ENCODE results near the gene SMG6. TPM values are rescaled to one million over a fixed set of nuclear protein-coding genes. Genes with fewer than 3 reads are reported as not detected.

SMG6 gene
- total and polyA plus RNA-seq, 8 donors: 27.7 to 42.2 (median 38.5) TPM

DNA sequence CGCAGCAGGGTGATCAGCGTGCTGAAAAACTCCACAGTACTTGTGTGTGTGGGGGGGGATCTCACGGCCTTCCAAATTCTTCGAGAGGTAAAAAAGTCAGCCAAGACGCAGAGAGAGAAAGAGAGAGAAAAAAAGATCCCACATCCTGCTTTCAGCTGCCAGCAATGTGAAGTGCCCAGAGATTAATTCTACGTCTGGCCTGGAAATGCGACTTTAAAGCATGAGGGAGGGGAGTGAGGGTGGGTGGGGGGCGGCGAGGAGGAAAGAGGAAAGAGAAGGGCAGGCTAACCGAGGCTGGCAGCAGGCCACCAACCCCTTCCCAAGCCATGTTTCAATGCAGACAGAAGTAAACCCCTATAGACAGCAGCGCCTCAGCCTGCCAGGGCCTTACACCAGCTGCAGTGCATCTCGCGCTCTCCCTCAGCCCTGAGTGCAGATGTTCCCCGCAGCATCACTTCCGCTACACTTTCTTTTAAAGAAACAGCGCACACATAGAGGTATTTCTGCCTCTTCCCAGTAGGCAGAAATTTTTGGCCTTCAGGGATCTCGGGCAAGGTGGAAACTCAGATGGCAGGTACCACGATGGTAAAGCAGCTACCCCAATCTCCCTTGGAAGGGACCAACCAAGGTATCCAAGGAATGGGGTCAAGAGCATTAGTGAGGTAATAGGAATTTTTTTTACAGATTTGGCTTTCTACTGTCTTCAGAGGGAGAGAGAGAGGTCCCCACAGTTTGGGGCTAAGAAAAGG is 87.8 kb downstream of the SMG6 start:
- peaks cover 0 to 1% of the 10 kb centered on the region in 2 donors for H3K36me3 ChIP-seq
- H3K27me3 ChIP-seq: no peaks in the 10 kb centered on the region
- intact Hi-C loops (cut with DNase I): no loop called here
- H3K4me1 ChIP-seq: peaks cover 35 to 36% of the 10 kb centered on the region in 2 donors
- no peak overlapping the region for H3K4me3 ChIP-seq
- DNase-seq: peak in 3 of 4 donors; percentile 79 to 97 (median 94)
- peak overlapping the region; percentile 76 to 81 for H3K27ac ChIP-seq
- ATAC-seq: peak; percentile 70
- TF ChIP-seq, protein P1, sequence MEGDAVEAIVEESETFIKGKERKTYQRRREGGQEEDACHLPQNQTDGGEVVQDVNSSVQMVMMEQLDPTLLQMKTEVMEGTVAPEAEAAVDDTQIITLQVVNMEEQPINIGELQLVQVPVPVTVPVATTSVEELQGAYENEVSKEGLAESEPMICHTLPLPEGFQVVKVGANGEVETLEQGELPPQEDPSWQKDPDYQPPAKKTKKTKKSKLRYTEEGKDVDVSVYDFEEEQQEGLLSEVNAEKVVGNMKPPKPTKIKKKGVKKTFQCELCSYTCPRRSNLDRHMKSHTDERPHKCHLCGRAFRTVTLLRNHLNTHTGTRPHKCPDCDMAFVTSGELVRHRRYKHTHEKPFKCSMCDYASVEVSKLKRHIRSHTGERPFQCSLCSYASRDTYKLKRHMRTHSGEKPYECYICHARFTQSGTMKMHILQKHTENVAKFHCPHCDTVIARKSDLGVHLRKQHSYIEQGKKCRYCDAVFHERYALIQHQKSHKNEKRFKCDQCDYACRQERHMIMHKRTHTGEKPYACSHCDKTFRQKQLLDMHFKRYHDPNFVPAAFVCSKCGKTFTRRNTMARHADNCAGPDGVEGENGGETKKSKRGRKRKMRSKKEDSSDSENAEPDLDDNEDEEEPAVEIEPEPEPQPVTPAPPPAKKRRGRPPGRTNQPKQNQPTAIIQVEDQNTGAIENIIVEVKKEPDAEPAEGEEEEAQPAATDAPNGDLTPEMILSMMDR (IDR thresholded peaks at IDR 0.05): no peak
- H3K9me3 ChIP-seq: no peaks in the 10 kb centered on the region

DNA sequence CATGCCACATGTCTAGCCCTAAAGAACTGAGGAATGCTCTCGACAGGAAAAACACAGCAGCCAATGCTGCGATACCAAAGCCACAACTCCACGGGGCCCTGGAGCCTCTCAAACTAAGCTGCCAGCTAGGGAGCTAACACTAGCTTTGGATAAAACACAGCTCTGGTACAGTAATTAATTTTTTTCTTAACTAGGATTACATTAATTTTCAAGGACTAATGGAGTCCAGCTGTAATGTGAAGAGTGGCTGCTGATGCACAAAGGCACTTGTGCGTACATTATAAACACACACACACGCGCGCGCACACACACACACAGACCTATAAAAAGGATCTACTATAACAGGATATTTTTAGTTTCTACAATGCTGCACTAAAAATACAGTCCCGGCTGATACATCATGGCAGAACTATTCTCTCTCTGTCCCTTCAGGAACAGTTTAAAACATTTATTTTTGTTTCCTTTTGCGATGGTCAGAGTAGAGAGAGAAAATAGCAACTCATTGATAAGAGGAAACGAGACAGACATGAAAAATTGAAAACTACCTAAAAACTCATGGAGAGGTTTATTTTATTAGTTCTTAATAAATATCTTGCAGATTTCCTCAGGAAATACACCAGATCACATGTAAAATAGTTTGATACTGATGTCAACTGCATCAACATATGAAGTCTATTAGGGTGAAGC is 88.5 kb downstream of the SMG6 start:
- DNase-seq (peak in 2 of 4 donors; percentile 59 to 79), ATAC-seq (peak; percentile 24)
- intact Hi-C loops (cut with DNase I): no loop called here
- Histone ChIP-seq H3K4me3 (no peak overlapping the region), H3K36me3 (no peaks in the 10 kb centered on the region), H3K4me1 (peaks cover 35 to 36% of the 10 kb centered on the region in 2 donors), H3K9me3 (no peaks in the 10 kb centered on the region), H3K27me3 (no peaks in the 10 kb centered on the region), H3K27ac (peak overlapping the region; percentile 76 to 81)
- TF ChIP-seq, protein P1 (IDR thresholded peaks at IDR 0.05): no peak

DNA sequence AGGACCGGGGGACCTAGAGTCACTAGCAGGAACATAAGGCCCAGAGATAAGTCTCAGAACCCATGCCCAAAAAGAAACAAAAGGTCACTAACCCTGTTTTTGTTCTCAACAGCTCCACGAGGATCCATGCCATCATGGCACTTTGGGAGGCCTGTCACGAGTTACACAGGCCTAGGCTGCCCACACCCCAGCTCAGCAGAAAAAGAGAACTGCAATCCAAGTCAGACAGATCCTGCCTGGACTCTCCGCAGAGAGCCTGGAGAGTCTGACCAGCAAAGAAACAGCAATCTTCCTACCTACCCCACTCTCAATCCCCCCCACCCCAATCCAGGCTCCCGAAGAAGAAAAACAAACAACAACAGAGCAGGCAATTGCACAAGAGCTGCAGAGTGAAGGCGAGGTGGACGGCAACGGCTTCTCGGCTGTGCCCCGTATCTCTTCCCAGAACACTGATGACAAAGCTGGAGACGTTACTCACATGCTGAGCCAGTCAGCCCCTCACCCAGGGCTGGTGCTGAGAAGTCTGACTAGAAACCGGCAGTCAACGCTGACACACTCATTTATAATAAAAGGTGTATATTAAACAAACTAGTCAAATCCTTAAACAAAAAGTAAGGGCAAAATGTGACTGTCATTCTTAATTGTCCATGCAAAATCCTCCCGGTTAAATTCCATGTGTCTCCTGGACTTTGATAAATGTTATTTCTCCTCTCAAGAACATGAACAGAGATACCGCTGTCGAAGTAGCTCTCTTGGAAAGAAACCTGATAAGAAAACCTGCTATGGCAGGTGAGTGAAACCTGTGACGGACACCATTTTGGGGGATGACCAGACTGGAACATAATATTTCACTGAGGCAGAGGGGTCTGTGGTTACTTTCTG is 89.3 kb downstream of the SMG6 start:
- intact Hi-C loops (cut with DNase I): no loop called here
- no peaks in the 10 kb centered on the region for H3K9me3 ChIP-seq
- peak overlapping the region; percentile 76 to 81 for H3K27ac ChIP-seq
- TF ChIP-seq, protein P1 (IDR thresholded peaks at IDR 0.05): no peak
- DNase-seq (peak in 2 of 4 donors; percentile 62 to 76), ATAC-seq (peak; percentile 75)
- H3K36me3 ChIP-seq: no peaks in the 10 kb centered on the region
- peaks cover 35 to 36% of the 10 kb centered on the region in 2 donors for H3K4me1 ChIP-seq
- no peaks in the 10 kb centered on the region for H3K27me3 ChIP-seq
- H3K4me3 ChIP-seq: peak overlapping the region in 1 of 2 donors; percentile 7

DNA sequence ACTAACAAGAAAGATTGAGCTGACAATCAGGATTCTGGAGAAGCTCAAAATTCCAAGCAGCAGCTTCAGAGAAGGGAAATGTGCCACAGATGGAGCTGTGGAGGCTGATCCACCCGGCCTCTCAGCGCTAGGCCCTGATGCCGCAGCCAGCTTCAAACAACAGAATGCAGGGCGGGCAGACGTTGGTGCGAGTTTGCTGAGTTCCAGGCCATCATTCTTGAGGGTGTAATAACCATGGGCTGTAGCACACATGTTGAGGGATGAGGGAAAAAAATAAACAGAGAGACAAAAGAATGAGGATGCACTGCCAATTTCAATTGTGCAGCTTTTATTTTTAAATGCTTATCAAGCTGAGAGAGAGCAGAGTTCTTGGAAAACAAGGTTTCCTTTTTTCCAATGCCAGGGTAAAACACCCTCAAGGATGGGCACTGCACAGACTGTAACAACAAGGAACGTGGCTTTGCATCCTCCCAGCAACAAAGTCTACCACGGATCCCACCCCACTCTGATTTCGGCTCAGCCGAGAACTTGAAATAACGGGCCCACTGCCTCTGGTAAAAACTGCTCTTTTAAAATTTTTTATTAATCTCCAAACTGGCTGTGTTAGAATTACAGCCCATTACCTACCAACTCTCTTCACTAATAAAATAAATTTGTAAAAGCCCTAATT is 90.2 kb downstream of the SMG6 start:
- Histone ChIP-seq H3K36me3 (no peaks in the 10 kb centered on the region), H3K27me3 (no peaks in the 10 kb centered on the region), H3K4me3 (no peak overlapping the region), H3K27ac (peak overlapping the region; percentile 76 to 81), H3K4me1 (peaks cover 35 to 36% of the 10 kb centered on the region in 2 donors), H3K9me3 (no peaks in the 10 kb centered on the region)
- TF ChIP-seq, protein P1 (IDR thresholded peaks at IDR 0.05): no peak
- no peak for ATAC-seq
- DNase-seq: no peak
- intact Hi-C loops (cut with DNase I): no loop called here

Measured in left lung (tissue), 10 donors.